Coronary artery (tissue), 2 donors: ENCODE results near the gene DCANP1.

Experiments used
- DNase-seq: peaks from one replicate; pipeline ENCODE4 v3.0.0-alpha.2; 2017; ENCODE audit warnings: low spot score
- H3K27ac ChIP-seq, 2 donors: fragments of 200-600 bp; sonication (generic); one replicate each; pipeline ENCODE4 v1.5.1; 2016 to 2019
- H3K4me3 ChIP-seq: fragments of 200-600 bp; sonication (generic); 2 replicates; pipeline ENCODE4 v1.5.1; 2016; ENCODE audit warnings: mild to moderate bottlenecking, moderate library complexity
- TF ChIP-seq, protein P1 (sequence below): fragments of 200-600 bp; sonication (generic); IDR thresholded peaks from one replicate; pipeline ENCODE4 v1.5.1; 2019; ENCODE audit warnings: antibody characterized with exemption

The DCANP1 gene

DNA sequence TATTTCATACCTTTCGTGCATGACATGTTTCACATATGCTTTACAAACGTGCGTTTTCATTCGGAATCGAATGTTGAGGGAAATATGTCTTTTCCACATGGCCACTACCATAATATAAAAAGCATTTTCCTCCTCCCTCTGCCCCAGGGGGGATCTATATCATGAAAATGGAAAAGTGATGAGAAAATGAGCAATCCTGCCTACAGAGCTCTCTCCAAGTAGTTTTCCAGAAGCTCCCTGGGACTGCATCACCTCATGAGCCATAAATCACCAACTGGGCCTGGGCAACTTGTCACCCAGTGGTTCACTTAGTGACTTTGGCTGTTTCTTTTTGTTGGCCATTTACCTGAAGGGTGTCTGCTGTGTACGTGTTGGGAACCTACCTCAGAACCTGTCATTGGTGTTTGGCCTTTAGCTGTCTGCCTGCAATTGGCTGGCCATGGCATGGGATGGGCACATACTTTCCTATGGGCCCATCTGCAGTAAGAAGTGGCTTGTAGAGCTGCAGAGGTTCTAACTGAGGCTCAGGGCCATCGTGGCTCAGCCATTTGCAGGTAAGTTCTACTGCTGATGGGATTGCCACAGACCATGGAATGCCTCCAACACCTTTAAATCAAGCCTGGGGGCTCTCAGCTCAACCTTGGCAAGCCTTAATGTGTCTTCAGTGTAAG lies 14.5 kb upstream of the DCANP1 start:
- no peak for DNase-seq
- H3K4me3 ChIP-seq, result no peak overlapping the region
- TF ChIP-seq, protein P1, sequence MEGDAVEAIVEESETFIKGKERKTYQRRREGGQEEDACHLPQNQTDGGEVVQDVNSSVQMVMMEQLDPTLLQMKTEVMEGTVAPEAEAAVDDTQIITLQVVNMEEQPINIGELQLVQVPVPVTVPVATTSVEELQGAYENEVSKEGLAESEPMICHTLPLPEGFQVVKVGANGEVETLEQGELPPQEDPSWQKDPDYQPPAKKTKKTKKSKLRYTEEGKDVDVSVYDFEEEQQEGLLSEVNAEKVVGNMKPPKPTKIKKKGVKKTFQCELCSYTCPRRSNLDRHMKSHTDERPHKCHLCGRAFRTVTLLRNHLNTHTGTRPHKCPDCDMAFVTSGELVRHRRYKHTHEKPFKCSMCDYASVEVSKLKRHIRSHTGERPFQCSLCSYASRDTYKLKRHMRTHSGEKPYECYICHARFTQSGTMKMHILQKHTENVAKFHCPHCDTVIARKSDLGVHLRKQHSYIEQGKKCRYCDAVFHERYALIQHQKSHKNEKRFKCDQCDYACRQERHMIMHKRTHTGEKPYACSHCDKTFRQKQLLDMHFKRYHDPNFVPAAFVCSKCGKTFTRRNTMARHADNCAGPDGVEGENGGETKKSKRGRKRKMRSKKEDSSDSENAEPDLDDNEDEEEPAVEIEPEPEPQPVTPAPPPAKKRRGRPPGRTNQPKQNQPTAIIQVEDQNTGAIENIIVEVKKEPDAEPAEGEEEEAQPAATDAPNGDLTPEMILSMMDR, result no peak

GRCh38 chr5:135460246-135461033 lies 13.3 kb upstream of the DCANP1 start:
- H3K27ac ChIP-seq, result no peak overlapping the region
- DNase-seq, result no peak
- TF ChIP-seq, protein P1, result no peak
- no peak overlapping the region for H3K4me3 ChIP-seq

More for the DNA sequence above, 14.5 kb upstream of the DCANP1 start:
- no peak overlapping the region for H3K27ac ChIP-seq

- TF ChIP-seq, protein P1, result no peak
- H3K27ac ChIP-seq, result no peak overlapping the region
- no peak for DNase-seq
- no peak overlapping the region for H3K4me3 ChIP-seq
Observed at GRCh38 chr5:135458921-135459331, 11.8 kb upstream of the DCANP1 start.

DNA sequence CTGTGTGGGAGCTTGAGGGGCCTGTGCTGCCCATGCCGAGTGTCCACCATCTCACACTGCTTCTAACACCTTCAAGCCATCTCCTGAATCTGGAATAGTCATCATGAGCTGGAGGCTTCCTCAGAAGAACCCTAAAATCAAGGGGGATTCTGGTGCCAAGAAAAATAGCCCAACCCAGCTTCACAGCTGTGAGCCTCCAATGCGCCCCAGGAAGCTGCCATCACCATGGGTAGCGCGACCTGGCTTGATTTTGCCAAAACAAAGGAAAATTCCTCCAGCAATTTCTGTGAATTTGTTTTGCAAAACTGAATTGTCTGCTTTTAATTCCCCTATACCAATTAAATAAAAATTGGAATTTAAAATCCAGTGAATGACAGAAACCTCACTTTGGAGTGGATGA lies 11.2 kb upstream of the DCANP1 start:
- Histone ChIP-seq H3K27ac (no peak overlapping the region), H3K4me3 (no peak overlapping the region)
- TF ChIP-seq, protein P1, result no peak
- no peak for DNase-seq

GRCh38 chr5:135457424-135458071 lies 10.4 kb upstream of the DCANP1 start:
- no peak for DNase-seq
- no peak overlapping the region for H3K27ac ChIP-seq
- no peak overlapping the region for H3K4me3 ChIP-seq
- TF ChIP-seq, protein P1, result peak; percentile 42

GRCh38 chr5:135456238-135457099 lies 9.3 kb upstream of the DCANP1 start:
- Histone ChIP-seq H3K27ac (peak overlapping the region in 1 of 2 donors; percentile 25), H3K4me3 (no peak overlapping the region)
- no peak for DNase-seq
- TF ChIP-seq, protein P1, result no peak
